Mesothelial cell of epicardium (in vitro differentiated cells): ENCODE data around the gene HCN3. TPM values are rescaled to one million over a fixed set of nuclear protein-coding genes. Genes with fewer than 3 reads are reported as not detected.

Experiments used
- DNase-seq, 2 experiments: peaks; one replicate each; pipeline ENCODE4 v3.0.0; 2021; ENCODE audit warnings: low spot score in 2 of 2; ENCODE audit not compliant: unreplicated experiment in 2 of 2
- H3K27ac Mint-ChIP-seq: 2 replicates; pipeline ENCODE4 v1.8.0; 2021; ENCODE audit warnings: mixed read lengths
- H3K27me3 Mint-ChIP-seq: 2 replicates; pipeline ENCODE4 v1.8.0; 2021; ENCODE audit warnings: low read depth, mixed read lengths
- H3K36me3 Mint-ChIP-seq: 2 replicates; pipeline ENCODE4 v1.8.0; 2021; ENCODE audit warnings: mixed read lengths
- H3K4me1 Mint-ChIP-seq: 2 replicates; pipeline ENCODE4 v1.8.0; 2021; ENCODE audit warnings: mixed read lengths
- H3K4me3 Mint-ChIP-seq: 2 replicates; pipeline ENCODE4 v1.8.0; 2021; ENCODE audit warnings: mild to moderate bottlenecking, moderate library complexity, mixed read lengths
- H3K9me3 Mint-ChIP-seq: 2 replicates; pipeline ENCODE4 v1.8.0; 2021; ENCODE audit warnings: mixed read lengths
- total RNA-seq: library from RNA; stranded (reverse); gene quantifications from 3 replicates; pipeline ENCODE4 v1.2.1, GENCODE V29; 2021
- TF ChIP-seq, protein P1 (sequence below): fragments of 200-600 bp; sonication (generic); IDR thresholded peaks from one replicate; pipeline ENCODE4 v1.5.0; 2021; ENCODE audit warnings: antibody characterized with exemption; ENCODE audit not compliant: unreplicated experiment

Gene HCN3
- total RNA-seq, 1 donor from 2014 or later = 13.1 TPM

- Mint-ChIP-seq H3K36me3 (peaks cover 14% of the 10 kb centered on the region), H3K9me3 (no peaks in the 10 kb centered on the region), H3K4me1 (peaks cover 30% of the 10 kb centered on the region), H3K27me3 (no peaks in the 10 kb centered on the region), H3K27ac (peak overlapping the region; percentile 76), H3K4me3 (peak overlapping the region; percentile 75)
- no peak for DNase-seq
- TF ChIP-seq, protein P1, sequence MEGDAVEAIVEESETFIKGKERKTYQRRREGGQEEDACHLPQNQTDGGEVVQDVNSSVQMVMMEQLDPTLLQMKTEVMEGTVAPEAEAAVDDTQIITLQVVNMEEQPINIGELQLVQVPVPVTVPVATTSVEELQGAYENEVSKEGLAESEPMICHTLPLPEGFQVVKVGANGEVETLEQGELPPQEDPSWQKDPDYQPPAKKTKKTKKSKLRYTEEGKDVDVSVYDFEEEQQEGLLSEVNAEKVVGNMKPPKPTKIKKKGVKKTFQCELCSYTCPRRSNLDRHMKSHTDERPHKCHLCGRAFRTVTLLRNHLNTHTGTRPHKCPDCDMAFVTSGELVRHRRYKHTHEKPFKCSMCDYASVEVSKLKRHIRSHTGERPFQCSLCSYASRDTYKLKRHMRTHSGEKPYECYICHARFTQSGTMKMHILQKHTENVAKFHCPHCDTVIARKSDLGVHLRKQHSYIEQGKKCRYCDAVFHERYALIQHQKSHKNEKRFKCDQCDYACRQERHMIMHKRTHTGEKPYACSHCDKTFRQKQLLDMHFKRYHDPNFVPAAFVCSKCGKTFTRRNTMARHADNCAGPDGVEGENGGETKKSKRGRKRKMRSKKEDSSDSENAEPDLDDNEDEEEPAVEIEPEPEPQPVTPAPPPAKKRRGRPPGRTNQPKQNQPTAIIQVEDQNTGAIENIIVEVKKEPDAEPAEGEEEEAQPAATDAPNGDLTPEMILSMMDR = no peak
Measured at GRCh38 chr1:155253797-155254196, 23.5 kb upstream of the HCN3 start.

- H3K4me3 Mint-ChIP-seq = peak overlapping the region; percentile 75
- no peaks in the 10 kb centered on the region for H3K27me3 Mint-ChIP-seq
- TF ChIP-seq, protein P1 = no peak
- H3K4me1 Mint-ChIP-seq = peaks cover 30% of the 10 kb centered on the region
- peak overlapping the region; percentile 76 for H3K27ac Mint-ChIP-seq
- H3K36me3 Mint-ChIP-seq = peaks cover 14% of the 10 kb centered on the region
- no peak for DNase-seq
- H3K9me3 Mint-ChIP-seq = no peaks in the 10 kb centered on the region
Measured at GRCh38 chr1:155254228-155254713, 23.0 kb upstream of the HCN3 start.

- Mint-ChIP-seq H3K4me3 (peak overlapping the region; percentile 75), H3K27me3 (no peaks in the 10 kb centered on the region), H3K9me3 (no peaks in the 10 kb centered on the region), H3K27ac (peak overlapping the region; percentile 76), H3K4me1 (peaks cover 30% of the 10 kb centered on the region), H3K36me3 (peaks cover 14% of the 10 kb centered on the region)
- DNase-seq = no peak
- TF ChIP-seq, protein P1 = no peak
Measured at GRCh38 chr1:155254714-155255242, 22.5 kb upstream of the HCN3 start.

GRCh38 chr1:155255243-155256007, 21.8 kb upstream of the HCN3 start, which contains the start of gene ENTREP3:
ENTREP3 (minus strand) TSS chr1:155255483; CDS start chr1:155254877, 606 bp downstream.
- TF ChIP-seq, protein P1 = peak; percentile 16
- H3K4me3 Mint-ChIP-seq = peak within 1 kb of the TSS; percentile 75
- H3K27me3 Mint-ChIP-seq = no peaks in the 10 kb centered on the region
- H3K27ac Mint-ChIP-seq = peak within 1 kb of the TSS; percentile 93
- no peaks in the 10 kb centered on the region for H3K9me3 Mint-ChIP-seq
- H3K36me3 Mint-ChIP-seq = peaks cover 18% of the 10 kb centered on the region
- peak; percentile 81 to 93 for DNase-seq
- peaks cover 30% of the 10 kb centered on the region for H3K4me1 Mint-ChIP-seq

DNA sequence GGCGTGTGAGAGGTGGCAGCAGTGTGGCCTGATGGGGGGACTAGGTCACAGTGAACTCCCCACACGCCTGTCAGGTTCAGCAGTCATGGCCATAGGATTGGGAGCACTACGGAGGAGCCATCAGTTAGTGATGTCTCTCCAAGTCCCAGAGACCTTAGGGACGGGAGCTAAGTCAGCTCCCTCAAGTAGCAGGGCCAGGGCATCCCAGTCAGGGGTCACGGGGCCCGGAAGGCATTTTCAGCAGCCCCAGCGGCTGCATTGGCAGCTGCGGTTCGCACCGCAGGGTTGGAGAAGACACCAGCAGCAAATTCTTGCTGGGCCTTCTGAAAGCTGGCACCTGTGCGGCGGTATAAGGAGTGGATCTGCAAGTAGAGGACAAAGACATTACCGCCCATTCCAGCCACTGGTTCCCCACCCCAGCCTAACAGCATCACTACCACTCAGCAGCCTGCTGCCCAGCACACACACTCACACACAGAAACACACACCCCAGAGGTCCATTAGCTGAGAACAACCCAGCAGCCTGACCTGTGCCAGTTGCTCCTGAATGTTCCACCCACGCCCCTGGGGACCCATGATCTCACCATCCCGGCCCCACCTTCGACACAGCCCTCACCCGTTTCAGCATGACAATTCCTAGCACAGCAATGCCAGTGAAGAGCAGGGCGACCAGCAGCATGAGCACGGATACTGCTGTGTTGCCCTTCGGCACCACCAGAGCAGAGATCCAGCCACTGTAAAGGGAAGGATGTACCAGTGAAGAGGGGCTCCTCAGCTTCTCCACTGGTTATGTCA, 21.0 kb upstream of the HCN3 start:
- Mint-ChIP-seq H3K4me1 (peaks cover 31% of the 10 kb centered on the region), H3K9me3 (no peaks in the 10 kb centered on the region), H3K27me3 (no peaks in the 10 kb centered on the region), H3K36me3 (peaks cover 20% of the 10 kb centered on the region), H3K4me3 (peak overlapping the region; percentile 75), H3K27ac (peak overlapping the region; percentile 93)
- no peak for DNase-seq
- TF ChIP-seq, protein P1 = no peak
